PC-9 (cell line): ENCODE results near the gene THBS1. TPM values are rescaled to one million over a fixed set of nuclear protein-coding genes. Genes with fewer than 3 reads are reported as not detected.

Experiments
- BruUV-seq: library from RNA; stranded (reverse); fragments of 400-500 nt; replicated peaks from 2 replicates; lab custom pipeline; 2021; lab: Mats Ljungman, UMichigan
- CTCF ChIA-PET: fragments of 300-600 bp; sonication (Branson Sonifier 250); formaldehyde crosslinking; loops from one replicate; lab custom pipeline; 2022; ENCODE audit warnings: antibody characterized with exemption; lab: Charles Lee
- POLR2A ChIA-PET: fragments of 300-600 bp; sonication (Branson Sonifier 250); formaldehyde crosslinking; loops from one replicate; lab custom pipeline; 2022; ENCODE audit warnings: antibody characterized with exemption; ENCODE audit not compliant: unreplicated experiment; lab: Charles Lee
- DNase-seq, 2 experiments: peaks; one replicate each; pipeline versions ENCODE4 v3.0.0 to v3.0.0-alpha.2; 2015 to 2022; ENCODE audit warnings: mixed read lengths in 1 of 2
- H2AFZ ChIP-seq: fragments of 200-600 bp; sonication (generic); 2 replicates; pipeline ENCODE4 v1.8.1; 2017; ENCODE audit warnings: antibody characterized with exemption
- H3F3A ChIP-seq: fragments of 200-600 bp; sonication (generic); 2 replicates; pipeline ENCODE4 v1.8.1; 2017; ENCODE audit warnings: antibody characterized with exemption, mild to moderate bottlenecking, low read depth; ENCODE audit not compliant: insufficient read depth
- H3K27ac ChIP-seq: fragments of 200-600 bp; sonication (generic); 2 replicates; pipeline ENCODE4 v1.6.1; 2016; ENCODE audit warnings: mixed run types
- H3K27me3 ChIP-seq: fragments of 200-600 bp; sonication (generic); 2 replicates; pipeline ENCODE4 v1.6.1; 2016; ENCODE audit warnings: low read depth, mixed run types; ENCODE audit not compliant: insufficient read depth
- H3K36me3 ChIP-seq: fragments of 200-600 bp; sonication (generic); 2 replicates; pipeline ENCODE4 v1.6.1; 2016; ENCODE audit warnings: low read depth, mixed run types
- H3K4me1 ChIP-seq: fragments of 200-600 bp; sonication (generic); replicated peaks from 2 replicates; pipeline ENCODE4 v1.6.1; 2016; ENCODE audit warnings: mixed run types; ENCODE audit not compliant: insufficient read depth
- H3K4me2 ChIP-seq: fragments of 200-600 bp; sonication (generic); 2 replicates; pipeline ENCODE4 v1.6.1; 2017; ENCODE audit warnings: mixed run types
- H3K4me3 ChIP-seq: fragments of 200-600 bp; sonication (generic); 2 replicates; pipeline ENCODE4 v1.6.1; 2016; ENCODE audit warnings: mixed run types
- H3K79me2 ChIP-seq: fragments of 200-600 bp; sonication (generic); 2 replicates; pipeline ENCODE4 v1.6.1; 2017; ENCODE audit warnings: low read depth, mixed run types
- H3K9me2 ChIP-seq: fragments of 200-600 bp; sonication (generic); 2 replicates; pipeline ENCODE4 v1.8.1; 2017; ENCODE audit warnings: mild to moderate bottlenecking; ENCODE audit not compliant: insufficient read depth
- H3K9me3 ChIP-seq: fragments of 200-600 bp; sonication (generic); 2 replicates; pipeline ENCODE4 v1.8.1; 2016; ENCODE audit warnings: low read depth; ENCODE audit not compliant: insufficient read depth
- H4K20me1 ChIP-seq: fragments of 200-600 bp; sonication (generic); 2 replicates; pipeline ENCODE4 v1.8.1; 2017; ENCODE audit not compliant: insufficient read depth
- EZH2 ChIP-seq: fragments of 200-600 bp; sonication (generic); IDR thresholded peaks from 2 replicates; pipeline ENCODE4 v1.8.0; 2017; ENCODE audit warnings: antibody characterized with exemption, low read depth
- intact Hi-C: fragments of 100-400 bp; cut with micrococcal nuclease; formaldehyde crosslinking; loops from one replicate; pipeline ENCODE4 v1.10.0; 2022; ENCODE audit not compliant: unreplicated experiment
- total RNA-seq: library from RNA; stranded (reverse); gene quantifications from 2 replicates; pipeline ENCODE4 v1.2.3, GENCODE V29; 2021
- TF ChIP-seq, protein P1 (sequence below): fragments of 200-600 bp; sonication (generic); conservative IDR thresholded peaks from 2 replicates; pipeline ENCODE4 v1.6.1; 2017; ENCODE audit warnings: mixed run types, antibody characterized with exemption, mild to moderate bottlenecking, moderate library complexity

The THBS1 gene
- total RNA-seq, 1 experiment from 2014 or later: 406 TPM

DNA sequence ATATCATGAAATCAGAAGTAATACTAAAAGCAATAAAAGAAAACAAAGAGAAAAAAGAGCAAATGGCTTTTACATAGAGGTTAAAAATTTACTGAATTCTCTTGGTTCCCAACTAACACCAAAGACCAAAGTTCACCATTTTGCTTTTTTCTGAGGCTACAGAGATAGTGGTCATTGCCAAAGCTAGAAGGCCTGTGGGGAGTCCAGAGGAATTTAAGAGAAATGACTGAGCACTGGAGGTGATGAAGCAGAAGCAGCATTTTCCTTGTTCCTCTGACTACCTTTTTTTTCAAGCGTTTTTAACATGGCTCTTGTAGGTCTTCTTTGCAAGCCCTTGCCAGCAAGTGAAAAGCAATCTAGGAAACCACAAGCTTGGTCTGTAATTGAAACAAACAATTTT lies 58.2 kb downstream of the THBS1 start:
- Histone ChIP-seq H4K20me1 (no peaks in the 10 kb centered on the region), H3K4me1 (peaks cover 29% of the 10 kb centered on the region), H3K9me2 (no peaks in the 10 kb centered on the region), H3K27ac (no peak overlapping the region), H3F3A (peaks cover 20% of the 10 kb centered on the region), H2AFZ (no peak overlapping the region), H3K27me3 (no peaks in the 10 kb centered on the region), H3K79me2 (no peaks in the 10 kb centered on the region), H3K9me3 (no peaks in the 10 kb centered on the region), H3K4me2 (no peak overlapping the region), H3K36me3 (no peaks in the 10 kb centered on the region), H3K4me3 (no peak overlapping the region)
- intact Hi-C loops: no loop called here
- no peak for DNase-seq
- POLR2A ChIA-PET: no interaction called here
- no peak for TF ChIP-seq EZH2
- TF ChIP-seq, protein P1, sequence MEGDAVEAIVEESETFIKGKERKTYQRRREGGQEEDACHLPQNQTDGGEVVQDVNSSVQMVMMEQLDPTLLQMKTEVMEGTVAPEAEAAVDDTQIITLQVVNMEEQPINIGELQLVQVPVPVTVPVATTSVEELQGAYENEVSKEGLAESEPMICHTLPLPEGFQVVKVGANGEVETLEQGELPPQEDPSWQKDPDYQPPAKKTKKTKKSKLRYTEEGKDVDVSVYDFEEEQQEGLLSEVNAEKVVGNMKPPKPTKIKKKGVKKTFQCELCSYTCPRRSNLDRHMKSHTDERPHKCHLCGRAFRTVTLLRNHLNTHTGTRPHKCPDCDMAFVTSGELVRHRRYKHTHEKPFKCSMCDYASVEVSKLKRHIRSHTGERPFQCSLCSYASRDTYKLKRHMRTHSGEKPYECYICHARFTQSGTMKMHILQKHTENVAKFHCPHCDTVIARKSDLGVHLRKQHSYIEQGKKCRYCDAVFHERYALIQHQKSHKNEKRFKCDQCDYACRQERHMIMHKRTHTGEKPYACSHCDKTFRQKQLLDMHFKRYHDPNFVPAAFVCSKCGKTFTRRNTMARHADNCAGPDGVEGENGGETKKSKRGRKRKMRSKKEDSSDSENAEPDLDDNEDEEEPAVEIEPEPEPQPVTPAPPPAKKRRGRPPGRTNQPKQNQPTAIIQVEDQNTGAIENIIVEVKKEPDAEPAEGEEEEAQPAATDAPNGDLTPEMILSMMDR: no peak
- no TSS peak for BruUV-seq
- CTCF ChIA-PET: no interaction called here

DNA sequence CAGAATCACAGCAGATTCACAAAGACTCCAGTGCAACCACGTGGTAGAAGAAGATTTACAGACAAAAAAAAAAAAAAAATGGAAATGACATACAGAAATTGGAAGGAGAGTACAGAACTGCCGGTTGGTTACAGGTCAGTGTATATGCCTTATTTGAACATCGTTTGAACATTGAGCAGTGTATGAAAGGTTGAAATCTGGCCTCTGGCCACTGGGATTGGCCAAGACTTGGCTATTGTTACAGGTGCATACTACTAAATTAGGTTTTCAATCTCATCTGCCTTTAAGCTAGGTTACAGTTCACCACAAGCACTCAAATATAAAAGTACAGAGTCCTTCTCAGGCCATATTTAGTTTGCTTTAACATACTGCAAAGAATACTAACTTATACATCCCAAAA lies 59.8 kb downstream of the THBS1 start:
- CTCF ChIA-PET: no interaction called here
- POLR2A ChIA-PET: no interaction called here
- Histone ChIP-seq H4K20me1 (no peaks in the 10 kb centered on the region), H3K9me2 (no peaks in the 10 kb centered on the region), H3K4me3 (peak overlapping the region; percentile 45; the same call in 1 of the 2 replicates), H3K27me3 (no peaks in the 10 kb centered on the region), H2AFZ (peak overlapping the region; percentile 63), H3K4me1 (peaks cover 29% of the 10 kb centered on the region), H3K36me3 (no peaks in the 10 kb centered on the region), H3K27ac (peak overlapping the region; percentile 99), H3K9me3 (no peaks in the 10 kb centered on the region), H3K4me2 (peak overlapping the region; percentile 65), H3F3A (peaks cover 20% of the 10 kb centered on the region), H3K79me2 (no peaks in the 10 kb centered on the region)
- intact Hi-C loops: loop anchor here (5.0 kb wide), 1 partner anchor 43 kb away; no protein-coding TSS in a partner anchor
- no peak for DNase-seq
- BruUV-seq: no TSS peak
- TF ChIP-seq, protein P1: no peak
- TF ChIP-seq EZH2: no peak

DNA sequence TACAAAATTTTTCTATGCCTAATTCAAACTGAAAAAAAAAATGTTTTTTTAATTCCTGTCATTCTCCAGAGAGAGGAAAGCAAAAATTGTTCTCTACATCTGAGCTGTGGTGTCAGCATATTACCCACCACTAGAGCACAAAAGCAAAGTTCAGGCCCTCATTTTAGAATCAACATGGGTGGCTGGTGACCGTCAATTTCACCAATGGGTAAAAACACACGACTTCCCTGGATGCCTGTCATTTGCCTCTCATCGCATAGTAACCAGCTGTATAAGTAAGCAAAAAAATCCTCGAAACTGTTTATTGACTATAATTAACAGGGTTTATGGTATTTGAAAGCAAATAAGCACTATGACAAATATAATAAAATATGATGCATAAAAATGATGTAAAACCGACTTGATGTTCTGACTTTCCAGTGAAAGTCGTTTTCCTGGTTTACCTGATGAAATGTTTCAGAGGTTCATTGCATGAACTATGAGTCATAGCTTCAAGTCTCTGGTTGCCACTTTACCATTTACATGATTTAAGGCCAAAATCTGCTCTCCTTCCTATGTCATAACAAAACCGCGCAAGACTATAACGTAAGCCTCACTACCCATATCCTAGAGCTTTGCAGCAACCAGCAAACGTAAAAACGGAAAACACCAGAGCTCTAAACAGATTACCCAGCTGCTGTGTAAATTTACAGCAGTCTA lies 60.5 kb downstream of the THBS1 start:
- Histone ChIP-seq H3K9me3 (no peaks in the 10 kb centered on the region), H3F3A (peaks cover 20% of the 10 kb centered on the region), H3K79me2 (no peaks in the 10 kb centered on the region), H3K27ac (peak overlapping the region; percentile 99), H3K9me2 (no peaks in the 10 kb centered on the region), H3K27me3 (no peaks in the 10 kb centered on the region), H3K4me2 (peak overlapping the region; percentile 65), H3K4me3 (peak overlapping the region; percentile 45; the same call in 1 of the 2 replicates), H2AFZ (peak overlapping the region; percentile 63), H3K4me1 (peaks cover 29% of the 10 kb centered on the region), H3K36me3 (no peaks in the 10 kb centered on the region), H4K20me1 (no peaks in the 10 kb centered on the region)
- intact Hi-C loops: loop anchor here (5.0 kb wide), 1 partner anchor 44 kb away; no protein-coding TSS in a partner anchor
- TF ChIP-seq EZH2: no peak
- TF ChIP-seq, protein P1: no peak
- POLR2A ChIA-PET: interaction anchor here (0.6 to 0.8 kb wide), 5 partner anchors 13 to 881 kb away, joined by 3 to 10 read pairs (median 4); partner anchors contain the start of gene EIF2AK4
- peak; percentile 19 to 86 for DNase-seq
- CTCF ChIA-PET: interaction anchor here (0.7 kb wide), 1 partner anchor 58 kb away, joined by 4 read pairs; no protein-coding TSS in a partner anchor
- BruUV-seq: TSS peak; percentile 72
